Endothelial cell of umbilical vein (primary cell): Measurements from ENCODE around the gene IQSEC2. TPM values are rescaled to one million over a fixed set of nuclear protein-coding genes. Genes with fewer than 3 reads are reported as not detected.

Experiments used
- BruUV-seq: library from RNA; stranded (reverse); fragments of 400-500 nt; replicated peaks from 2 replicates; lab custom pipeline; 2021; lab: Mats Ljungman, UMichigan
- CTCF ChIA-PET: fragments of 300-600, 350-600 bp; sonication (Branson Sonifier 250); formaldehyde crosslinking; loops from one replicate; lab custom pipeline; 2021; ENCODE audit warnings: antibody characterized with exemption, inconsistent platforms; lab: Charles Lee
- POLR2A ChIA-PET: fragments of 300-600, 350-600 bp; sonication (Branson Sonifier 250); formaldehyde crosslinking; loops from one replicate; lab custom pipeline; 2021; ENCODE audit warnings: antibody characterized with exemption, inconsistent platforms; lab: Charles Lee
- DNase-seq: peaks from one replicate; pipeline ENCODE4 v3.0.0-alpha.2; 2011; ENCODE audit warnings: low read depth, low spot score
- FAIRE-seq: peaks from 2 replicates; lab custom pipeline; 2011; peaks lifted over from hg19 to GRCh38; lab: Jason Lieb, UNC
- H2AFZ ChIP-seq: 2 replicates; pipeline ENCODE4 v1.6.0; 2012; ENCODE audit warnings: low read depth, low read length, control low read depth, inconsistent platforms
- H3K27ac ChIP-seq: 2 replicates; pipeline ENCODE4 v1.5.1; 2011; ENCODE audit warnings: low read depth, mild to moderate bottlenecking, control low read depth, low read length, moderate library complexity; ENCODE audit not compliant: insufficient read depth
- H3K27me3 ChIP-seq, 2 experiments: 2 replicates each; pipeline versions ENCODE4 v1.6.0 to v1.6.1; 2011; ENCODE audit warnings: low read length in 2 of 2, mixed read lengths in 1 of 2; ENCODE audit not compliant: control insufficient read depth in 2 of 2, insufficient read depth in 2 of 2
- H3K36me3 ChIP-seq, 2 experiments: 2 replicates in 1 of 2; 3 replicates in 1 of 2; pipeline ENCODE4 v1.5.1; 2011; ENCODE audit warnings: low read length in 2 of 2, mild to moderate bottlenecking in 1 of 2, moderate library complexity in 1 of 2; ENCODE audit not compliant: control insufficient read depth in 2 of 2, insufficient read depth in 2 of 2; ENCODE audit errors: extremely low read depth in 1 of 2
- H3K4me1 ChIP-seq: 3 replicates; pipeline ENCODE4 v1.5.1; 2011; ENCODE audit warnings: mild to moderate bottlenecking, low read length; ENCODE audit not compliant: control insufficient read depth, insufficient read depth; ENCODE audit errors: extremely low read depth
- H3K4me2 ChIP-seq: 2 replicates; pipeline ENCODE4 v1.6.1; 2011; ENCODE audit warnings: low read length, control low read depth, mixed read lengths; ENCODE audit not compliant: insufficient read depth
- H3K4me3 ChIP-seq, 3 experiments: fragments of 200-600 bp in 1 of 3; sonication (generic), shearing (Covaris generic) in 1 of 3; replicated peaks in 1 of 3; 2 replicates each; pipeline ENCODE4 v1.5.1; 2011 to 2016; ENCODE audit warnings: control low read depth in 3 of 3, low read length in 3 of 3, mild to moderate bottlenecking in 2 of 3, inconsistent platforms in 1 of 3, low read depth in 1 of 3, moderate library complexity in 1 of 3; ENCODE audit not compliant: insufficient read depth in 1 of 3
- H3K79me2 ChIP-seq: 2 replicates; pipeline ENCODE4 v1.6.0; 2012; ENCODE audit warnings: low read length, inconsistent platforms; ENCODE audit not compliant: control insufficient read depth, insufficient read depth
- H3K9ac ChIP-seq: replicated peaks from 2 replicates; pipeline ENCODE3; 2011; ENCODE audit warnings: low read length, control low read depth; ENCODE audit not compliant: insufficient read depth; ENCODE audit errors: extremely low read depth
- H3K9me1 ChIP-seq: replicated peaks from 3 replicates; pipeline ENCODE4 v1.6.0; 2011; ENCODE audit warnings: mild to moderate bottlenecking, low read length; ENCODE audit not compliant: control insufficient read depth, insufficient read depth; ENCODE audit errors: extremely low read depth
- H3K9me3 ChIP-seq: replicated peaks from 2 replicates; pipeline ENCODE4 v1.5.1; 2012; ENCODE audit warnings: low read length, inconsistent platforms; ENCODE audit not compliant: control insufficient read depth, insufficient read depth
- H4K20me1 ChIP-seq: replicated peaks from 2 replicates; pipeline ENCODE3; 2011; ENCODE audit warnings: mild to moderate bottlenecking, low read length; ENCODE audit not compliant: control insufficient read depth, insufficient read depth; ENCODE audit errors: extremely low read depth
- CTCF ChIP-seq, 2 donors: IDR thresholded peaks; 1 replicate in 1 of 2; 2 replicates in 1 of 2; pipeline ENCODE4 v1.5.1; 2011; ENCODE audit warnings: low read length in 2 of 2, mild to moderate bottlenecking in 2 of 2, moderate library complexity in 2 of 2, control low read depth in 1 of 2, inconsistent platforms in 1 of 2, low read depth in 1 of 2; ENCODE audit not compliant: insufficient read depth in 1 of 2; ENCODE audit errors: extremely low read depth in 1 of 2
- EZH2 ChIP-seq: IDR thresholded peaks from 2 replicates; pipeline ENCODE4 v1.6.1; 2012; ENCODE audit warnings: borderline replicate concordance, low read depth, mild to moderate bottlenecking, moderate library complexity, low read length, inconsistent platforms; ENCODE audit not compliant: severe bottlenecking
- FOS ChIP-seq: IDR thresholded peaks from 2 replicates; pipeline ENCODE4 v1.6.1; 2011; ENCODE audit warnings: mild to moderate bottlenecking, low read length, moderate library complexity, borderline replicate concordance; ENCODE audit not compliant: insufficient read depth
- GATA2 ChIP-seq: IDR thresholded peaks from 2 replicates; pipeline ENCODE4 v1.7.0; 2011; ENCODE audit warnings: low read depth, mild to moderate bottlenecking, moderate library complexity, mixed read lengths, low read length; ENCODE audit not compliant: insufficient read length, insufficient read depth
- JUN ChIP-seq: IDR thresholded peaks from 2 replicates; pipeline ENCODE4 v1.6.1; 2011; ENCODE audit warnings: borderline replicate concordance, low read depth; ENCODE audit not compliant: insufficient read length, insufficient read depth
- MAX ChIP-seq: IDR thresholded peaks from 2 replicates; pipeline ENCODE4 v1.6.1; 2011; ENCODE audit not compliant: insufficient read depth, insufficient read length
- MYC ChIP-seq: IDR thresholded peaks from one replicate; pipeline ENCODE4 v1.6.1; 2011; ENCODE audit warnings: mild to moderate bottlenecking, low read depth, low read length
- POLR2A ChIP-seq: IDR thresholded peaks from 2 replicates; pipeline ENCODE4 v1.6.1; 2012; ENCODE audit warnings: low read depth, mild to moderate bottlenecking, control low read depth, low read length
- POLR2AphosphoS5 ChIP-seq: IDR thresholded peaks from 2 replicates; pipeline ENCODE4 v1.6.1; 2012; ENCODE audit warnings: low read depth, mild to moderate bottlenecking, control low read depth, low read length, moderate library complexity; ENCODE audit not compliant: insufficient read depth
- dilution Hi-C: fragments of 300-500 bp; cut with MboI; formaldehyde crosslinking; loops from one replicate; pipeline ENCODE4 v1.15.0; 2019; ENCODE audit warnings: low sequenced_read_pairs; ENCODE audit not compliant: extremely low pct_ligation_motif_present
- intact Hi-C: fragments of 100-400 bp; cut with micrococcal nuclease; formaldehyde crosslinking; loops from one replicate; pipeline ENCODE4 v1.10.0; 2022
- polyA plus RNA-seq, 4 experiments: library from polyadenylated mRNA; depleted of rRNA in 3 of 4; stranded (reverse) in 3 of 4; unstranded in 1 of 4; fragments of >200 nt; gene quantifications; 2 replicates each; pipeline versions ENCODE4 v1.2.1 to v1.2.3, GENCODE V29; 2011 to 2012; ENCODE audit warnings: missing spikeins in 1 of 4
- total RNA-seq: library from RNA; stranded (reverse); gene quantifications from 2 replicates; pipeline ENCODE4 v1.2.3, GENCODE V29; 2021

Gene IQSEC2
- total and polyA plus RNA-seq, 2 donors (not counting 3 experiments of a cell fraction or from before 2014, with no cell fraction given): 5.4 to 9.9 TPM

GRCh38 chrX:53256446-53257041 is 24.8 kb downstream of the IQSEC2 start:
- BruUV-seq: no TSS peak
- TF ChIP-seq JUN: no peak
- TF ChIP-seq MYC: no peak
- no peak for TF ChIP-seq GATA2
- dilution Hi-C loops: no loop called here

GRCh38 chrX:53255738-53256191 is 25.6 kb downstream of the IQSEC2 start:
- Histone ChIP-seq H3K9me1 (no peaks in the 10 kb centered on the region), H3K9me3 (no peaks in the 10 kb centered on the region), H3K4me3 (no peak overlapping the region), H2AFZ (no peak overlapping the region), H3K27me3 (no peaks in the 10 kb centered on the region), H3K9ac (no peak overlapping the region), H3K4me2 (no peak overlapping the region), H3K79me2 (no peaks in the 10 kb centered on the region), H3K4me1 (no peaks in the 10 kb centered on the region), H3K27ac (no peak overlapping the region), H3K36me3 (no peaks in the 10 kb centered on the region), H4K20me1 (no peaks in the 10 kb centered on the region)
- TF ChIP-seq MAX: no peak
- TF ChIP-seq MYC: no peak
- TF ChIP-seq JUN: no peak
- TF ChIP-seq POLR2A: no peak
- TF ChIP-seq EZH2: no peak
- TF ChIP-seq FOS: no peak
- no peak for TF ChIP-seq CTCF (IDR thresholded peaks at IDR 0.05; ENCODE audit: extremely low read depth in 1 of 2, insufficient read depth in 1 of 2, low read depth in 1 of 2, low read length in 2 of 2)
- TF ChIP-seq POLR2AphosphoS5: no peak
- no peak for TF ChIP-seq GATA2
- FAIRE-seq: no peak
- intact Hi-C loops: no loop called here
- ChIA-PET POLR2A (no interaction called here), CTCF (no interaction called here)
- BruUV-seq: no TSS peak
- DNase-seq: peak; percentile 1
- dilution Hi-C loops: no loop called here

More at GRCh38 chrX:53256446-53257041, 24.8 kb downstream of the IQSEC2 start:
- CTCF ChIA-PET: no interaction called here
- H4K20me1 ChIP-seq: no peaks in the 10 kb centered on the region
- intact Hi-C loops: no loop called here
- no peaks in the 10 kb centered on the region for H3K79me2 ChIP-seq
- no peaks in the 10 kb centered on the region for H3K4me1 ChIP-seq
- no peaks in the 10 kb centered on the region for H3K9me1 ChIP-seq
- no peak for FAIRE-seq
- no peak for DNase-seq
- no peaks in the 10 kb centered on the region for H3K36me3 ChIP-seq
- no peak overlapping the region for H3K27ac ChIP-seq
- H3K4me3 ChIP-seq: no peak overlapping the region
- no peaks in the 10 kb centered on the region for H3K27me3 ChIP-seq
- H3K9ac ChIP-seq: no peak overlapping the region
- no peak overlapping the region for H2AFZ ChIP-seq
- H3K9me3 ChIP-seq: no peaks in the 10 kb centered on the region
- POLR2A ChIA-PET: no interaction called here
- no peak overlapping the region for H3K4me2 ChIP-seq
